ENCODE measurements around the gene RPS2.
"Not testable (repeated sequence)": the region's sequence is repeated elsewhere in the genome, so short reads cannot be mapped to it uniquely, and the experiment has no call there.

The RPS2 gene

GRCh38 chr16:1964506-1965395 is at the start of gene RPS2:
RPS2 (minus strand) TSS chr16:1964826; CDS start chr16:1964625, 201 bp downstream.
- peaks cover 40% of the 10 kb centered on the region for H3K36me3 ChIP-seq
- H3K27ac ChIP-seq: peak within 1 kb of the TSS; percentile 96
- peaks cover 48% of the 10 kb centered on the region for H3K4me1 ChIP-seq
- no peaks in the 10 kb centered on the region for H3K27me3 ChIP-seq
- H3K4me2 ChIP-seq: peak within 1 kb of the TSS; percentile 98
- H3K9ac ChIP-seq: peak within 1 kb of the TSS; percentile 97
- peak within 1 kb of the TSS; percentile 90 for H3K4me3 ChIP-seq
- no peaks in the 10 kb centered on the region for H3K9me3 ChIP-seq
- no peak for TF ChIP-seq Cebpa-rat (IDR thresholded peaks at IDR 0.05)
- H4K20me1 ChIP-seq: peaks cover 44% of the 10 kb centered on the region

GRCh38 chr16:2013527-2013926 is 48.9 kb upstream of the RPS2 start:
- Histone ChIP-seq H3K9me3 (no peaks in the 10 kb centered on the region), H4K20me1 (peaks cover 9% of the 10 kb centered on the region), H3K36me3 (no peaks in the 10 kb centered on the region), H3K4me2 (no peak overlapping the region), H3K4me3 (no peak overlapping the region), H3K27ac (no peak overlapping the region), H3K4me1 (peaks cover 28% of the 10 kb centered on the region), H3K9ac (no peak overlapping the region), H3K27me3 (peaks cover 9% of the 10 kb centered on the region; the same call in 1 of the 2 replicates)
- TF ChIP-seq Cebpa-rat (IDR thresholded peaks at IDR 0.05): no peak

- peaks cover 43% of the 10 kb centered on the region for H3K4me1 ChIP-seq
- H4K20me1 ChIP-seq: peaks cover 27% of the 10 kb centered on the region
- not testable (repeated sequence) for H3K9me3 ChIP-seq, H3K27ac ChIP-seq, H3K36me3 ChIP-seq, H3K27me3 ChIP-seq, H3K9ac ChIP-seq, H3K4me2 ChIP-seq, H3K4me3 ChIP-seq
These were observed 47.1 kb upstream of the RPS2 start for GRCh38 chr16:2011726-2012125.

GRCh38 chr16:2009791-2010510 is 45.3 kb upstream of the RPS2 start, which contains the start of gene ZNF598:
ZNF598 (minus strand) TSS chr16:2009821.
- Histone ChIP-seq H3K9me3 (no peaks in the 10 kb centered on the region), H3K9ac (peak within 1 kb of the TSS; percentile 94), H3K27ac (peak within 1 kb of the TSS; percentile 91), H3K4me3 (peak within 1 kb of the TSS; percentile 98), H3K36me3 (peaks cover 11% of the 10 kb centered on the region; the same call in 1 of the 2 replicates), H3K27me3 (no peaks in the 10 kb centered on the region), H3K4me2 (peak within 1 kb of the TSS; percentile 97), H3K4me1 (peaks cover 47% of the 10 kb centered on the region), H4K20me1 (peaks cover 45% of the 10 kb centered on the region)
- no peak for TF ChIP-seq Cebpa-rat (IDR thresholded peaks at IDR 0.05)

- Histone ChIP-seq H3K4me1 (peaks cover 55% of the 10 kb centered on the region), H3K27me3 (no peaks in the 10 kb centered on the region), H3K27ac (peak overlapping the region; percentile 91), H3K4me2 (peak overlapping the region; percentile 97), H3K9me3 (no peaks in the 10 kb centered on the region), H3K36me3 (peaks cover 18% of the 10 kb centered on the region), H4K20me1 (peaks cover 52% of the 10 kb centered on the region), H3K4me3 (peak overlapping the region; percentile 98), H3K9ac (peak overlapping the region; percentile 94)
- TF ChIP-seq Cebpa-rat (IDR thresholded peaks at IDR 0.05): no peak
These were observed 44.6 kb upstream of the RPS2 start for GRCh38 chr16:2009164-2009711.

- Histone ChIP-seq H3K27ac (peak overlapping the region; percentile 91), H3K4me1 (peaks cover 60% of the 10 kb centered on the region)
- 0 out of 2 replicates have a peak, but pooled peaks have one; percentile 14 for TF ChIP-seq Cebpa-rat (IDR thresholded peaks at IDR 0.05)
These were observed 44.1 kb upstream of the RPS2 start for GRCh38 chr16:2008631-2009163.

GRCh38 chr16:2008009-2008526 is 43.4 kb upstream of the RPS2 start:
- Histone ChIP-seq H3K4me3 (peak overlapping the region; percentile 98), H3K4me2 (peak overlapping the region; percentile 97), H3K27ac (peak overlapping the region; percentile 91), H3K4me1 (peaks cover 65% of the 10 kb centered on the region), H3K27me3 (no peaks in the 10 kb centered on the region), H3K36me3 (peaks cover 24% of the 10 kb centered on the region), H3K9me3 (no peaks in the 10 kb centered on the region), H4K20me1 (peaks cover 64% of the 10 kb centered on the region), H3K9ac (peak overlapping the region; percentile 94)
- no peak for TF ChIP-seq Cebpa-rat (IDR thresholded peaks at IDR 0.05)

More at GRCh38 chr16:2008631-2009163, 44.1 kb upstream of the RPS2 start:
- Histone ChIP-seq H4K20me1 (peaks cover 58% of the 10 kb centered on the region), H3K27me3 (no peaks in the 10 kb centered on the region), H3K4me2 (peak overlapping the region; percentile 97), H3K36me3 (peaks cover 18% of the 10 kb centered on the region), H3K9me3 (no peaks in the 10 kb centered on the region), H3K4me3 (peak overlapping the region; percentile 98), H3K9ac (peak overlapping the region; percentile 94)

GRCh38 chr16:2007081-2007836 is 42.6 kb upstream of the RPS2 start:
- H3K36me3 ChIP-seq: peaks cover 32% of the 10 kb centered on the region
- H3K9ac ChIP-seq: peak overlapping the region; percentile 94
- peaks cover 65% of the 10 kb centered on the region for H3K4me1 ChIP-seq
- no peaks in the 10 kb centered on the region for H3K9me3 ChIP-seq
- peak overlapping the region; percentile 98 for H3K4me3 ChIP-seq
- H3K27ac ChIP-seq: peak overlapping the region; percentile 91
- peak overlapping the region; percentile 97 for H3K4me2 ChIP-seq
- TF ChIP-seq Cebpa-rat (IDR thresholded peaks at IDR 0.05): no peak
- H3K27me3 ChIP-seq: no peaks in the 10 kb centered on the region
- H4K20me1 ChIP-seq: peaks cover 72% of the 10 kb centered on the region
